Right atrium auricular region (tissue), 2 donors: ENCODE data around the gene TXNRD1. TPM values are rescaled to one million over a fixed set of nuclear protein-coding genes. Genes with fewer than 3 reads are reported as not detected.
"Not testable (repeated sequence)": the region's sequence is repeated elsewhere in the genome, so short reads cannot be mapped to it uniquely, and the experiment has no call there.

Experiments
- DNase-seq: peaks from one replicate; pipeline ENCODE4 v3.0.0-alpha.2; 2019; ENCODE audit warnings: low spot score
- H3K27ac ChIP-seq, 2 donors: fragments of 200-600 bp; sonication (generic); 1 replicate in 1 of 2; 2 replicates in 1 of 2; pipeline ENCODE4 v1.5.1; 2016 to 2019
- H3K27me3 ChIP-seq, 2 donors: fragments of 200-600 bp; sonication (generic); one replicate each; pipeline versions ENCODE4 v1.5.1 to v1.6.0; 2017 to 2019
- H3K36me3 ChIP-seq: fragments of 200-600 bp; sonication (generic); one replicate; pipeline ENCODE4 v1.5.1; 2016
- H3K4me1 ChIP-seq, 2 donors: fragments of 200-600 bp; sonication (generic); one replicate each; pipeline versions ENCODE4 v1.5.1 to v1.6.0; 2017 to 2019
- H3K4me3 ChIP-seq, 2 donors: fragments of 200-600 bp; sonication (generic); 1 replicate in 1 of 2; 2 replicates in 1 of 2; pipeline ENCODE4 v1.5.1; 2017 to 2019; ENCODE audit warnings: mild to moderate bottlenecking in 1 of 2, moderate library complexity in 1 of 2
- H3K9me3 ChIP-seq, 2 donors: fragments of 200-600 bp; sonication (generic); one replicate each; pipeline ENCODE4 v1.5.1; 2019
- total RNA-seq, 2 donors: library from RNA; depleted of rRNA; stranded (reverse); fragments of >200 nt; gene quantifications; one replicate each; pipeline ENCODE4 v1.1.0, GENCODE V29; 2016
- TF ChIP-seq, protein P1 (sequence below), 2 donors: fragments of 200-600 bp; sonication (generic); IDR thresholded peaks; one replicate each; pipeline ENCODE4 v1.5.1; 2019; ENCODE audit warnings: antibody characterized with exemption in 2 of 2

TXNRD1 gene
- total RNA-seq, 2 donors from 2014 or later, result 191 to 286 TPM

DNA sequence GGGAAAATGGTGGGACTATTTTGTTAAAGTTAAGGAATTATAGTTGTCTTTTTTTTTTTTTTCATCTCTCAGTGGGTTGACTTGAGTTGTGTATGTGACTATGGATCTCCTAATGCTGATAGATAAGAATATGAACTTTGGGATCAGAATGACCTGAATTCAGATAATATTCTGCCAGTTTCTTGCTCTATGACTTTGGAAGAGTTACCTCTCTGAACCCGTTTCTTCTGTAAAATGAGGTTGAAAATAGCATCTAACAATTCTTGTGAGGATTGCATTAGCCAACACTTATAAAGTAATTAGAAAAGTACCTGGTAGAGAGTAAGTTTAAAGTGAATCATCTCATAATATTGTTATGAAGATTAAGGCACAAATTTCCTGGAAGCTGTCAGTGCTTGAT lies 106.4 kb downstream of the TXNRD1 start:
- TF ChIP-seq, protein P1, sequence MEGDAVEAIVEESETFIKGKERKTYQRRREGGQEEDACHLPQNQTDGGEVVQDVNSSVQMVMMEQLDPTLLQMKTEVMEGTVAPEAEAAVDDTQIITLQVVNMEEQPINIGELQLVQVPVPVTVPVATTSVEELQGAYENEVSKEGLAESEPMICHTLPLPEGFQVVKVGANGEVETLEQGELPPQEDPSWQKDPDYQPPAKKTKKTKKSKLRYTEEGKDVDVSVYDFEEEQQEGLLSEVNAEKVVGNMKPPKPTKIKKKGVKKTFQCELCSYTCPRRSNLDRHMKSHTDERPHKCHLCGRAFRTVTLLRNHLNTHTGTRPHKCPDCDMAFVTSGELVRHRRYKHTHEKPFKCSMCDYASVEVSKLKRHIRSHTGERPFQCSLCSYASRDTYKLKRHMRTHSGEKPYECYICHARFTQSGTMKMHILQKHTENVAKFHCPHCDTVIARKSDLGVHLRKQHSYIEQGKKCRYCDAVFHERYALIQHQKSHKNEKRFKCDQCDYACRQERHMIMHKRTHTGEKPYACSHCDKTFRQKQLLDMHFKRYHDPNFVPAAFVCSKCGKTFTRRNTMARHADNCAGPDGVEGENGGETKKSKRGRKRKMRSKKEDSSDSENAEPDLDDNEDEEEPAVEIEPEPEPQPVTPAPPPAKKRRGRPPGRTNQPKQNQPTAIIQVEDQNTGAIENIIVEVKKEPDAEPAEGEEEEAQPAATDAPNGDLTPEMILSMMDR (IDR thresholded peaks at IDR 0.05), result no peak
- DNase-seq, result no peak
- Histone ChIP-seq H3K9me3 (no peaks in the 10 kb centered on the region), H3K4me1 (no peaks in the 10 kb centered on the region), H3K27ac (no peak overlapping the region), H3K4me3 (no peak overlapping the region), H3K27me3 (no peaks in the 10 kb centered on the region), H3K36me3 (peaks cover 89% of the 10 kb centered on the region)

GRCh38 chr12:104322533-104322932 lies 107.0 kb downstream of the TXNRD1 start:
- H3K36me3 ChIP-seq, result peaks cover 89% of the 10 kb centered on the region
- DNase-seq, H3K9me3 ChIP-seq, H3K27me3 ChIP-seq, H3K4me1 ChIP-seq, H3K4me3 ChIP-seq, H3K27ac ChIP-seq: not testable (repeated sequence)

GRCh38 chr12:104323899-104324298 lies 108.3 kb downstream of the TXNRD1 start:
- Histone ChIP-seq H3K36me3 (peaks cover 89% of the 10 kb centered on the region), H3K4me1 (no peaks in the 10 kb centered on the region), H3K27me3 (no peaks in the 10 kb centered on the region), H3K4me3 (no peak overlapping the region), H3K27ac (no peak overlapping the region), H3K9me3 (no peaks in the 10 kb centered on the region)
- TF ChIP-seq, protein P1 (IDR thresholded peaks at IDR 0.05), result no peak
- DNase-seq, result no peak

GRCh38 chr12:104328278-104328677 lies 112.7 kb downstream of the TXNRD1 start:
- H3K4me3 ChIP-seq, H3K9me3 ChIP-seq, H3K4me1 ChIP-seq, DNase-seq, H3K27ac ChIP-seq, H3K27me3 ChIP-seq: not testable (repeated sequence)
- H3K36me3 ChIP-seq, result peaks cover 85% of the 10 kb centered on the region

GRCh38 chr12:104328790-104329189 lies 113.2 kb downstream of the TXNRD1 start:
- Histone ChIP-seq H3K9me3 (no peaks in the 10 kb centered on the region), H3K4me1 (no peaks in the 10 kb centered on the region), H3K27me3 (no peaks in the 10 kb centered on the region), H3K27ac (no peak overlapping the region), H3K36me3 (peaks cover 88% of the 10 kb centered on the region), H3K4me3 (no peak overlapping the region)
- DNase-seq, result no peak
- TF ChIP-seq, protein P1 (IDR thresholded peaks at IDR 0.05), result no peak

- no peaks in the 10 kb centered on the region for H3K27me3 ChIP-seq
- H3K27ac ChIP-seq, result no peak overlapping the region
- peaks cover 88% of the 10 kb centered on the region for H3K36me3 ChIP-seq
- no peak overlapping the region for H3K4me3 ChIP-seq
- TF ChIP-seq, protein P1 (IDR thresholded peaks at IDR 0.05), result no peak
- H3K4me1 ChIP-seq, result no peaks in the 10 kb centered on the region
- no peaks in the 10 kb centered on the region for H3K9me3 ChIP-seq
- DNase-seq, result no peak
Observed at GRCh38 chr12:104329707-104330532, 114.3 kb downstream of the TXNRD1 start.

DNA sequence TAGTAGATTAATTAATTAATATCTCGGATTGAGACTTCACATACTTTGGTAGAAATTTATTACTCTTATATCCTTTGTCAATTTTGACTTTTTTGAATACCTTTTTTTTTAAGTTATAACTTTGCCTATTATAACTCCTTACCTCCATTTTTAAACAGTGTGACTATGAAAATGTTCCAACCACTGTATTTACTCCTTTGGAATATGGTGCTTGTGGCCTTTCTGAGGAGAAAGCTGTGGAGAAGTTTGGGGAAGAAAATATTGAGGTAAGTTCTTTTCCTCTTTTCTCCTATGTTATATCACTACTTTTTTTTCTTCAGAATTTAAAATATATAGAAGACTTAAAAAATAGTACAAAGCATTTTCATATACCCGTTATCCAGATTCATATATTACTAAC lies 115.8 kb downstream of the TXNRD1 start:
- H3K9me3 ChIP-seq, result no peaks in the 10 kb centered on the region
- no peaks in the 10 kb centered on the region for H3K27me3 ChIP-seq
- H3K27ac ChIP-seq, result no peak overlapping the region
- H3K4me3 ChIP-seq, result no peak overlapping the region
- H3K4me1 ChIP-seq, result no peaks in the 10 kb centered on the region
- TF ChIP-seq, protein P1 (IDR thresholded peaks at IDR 0.05), result no peak
- H3K36me3 ChIP-seq, result peaks cover 89% of the 10 kb centered on the region
- DNase-seq, result no peak

DNA sequence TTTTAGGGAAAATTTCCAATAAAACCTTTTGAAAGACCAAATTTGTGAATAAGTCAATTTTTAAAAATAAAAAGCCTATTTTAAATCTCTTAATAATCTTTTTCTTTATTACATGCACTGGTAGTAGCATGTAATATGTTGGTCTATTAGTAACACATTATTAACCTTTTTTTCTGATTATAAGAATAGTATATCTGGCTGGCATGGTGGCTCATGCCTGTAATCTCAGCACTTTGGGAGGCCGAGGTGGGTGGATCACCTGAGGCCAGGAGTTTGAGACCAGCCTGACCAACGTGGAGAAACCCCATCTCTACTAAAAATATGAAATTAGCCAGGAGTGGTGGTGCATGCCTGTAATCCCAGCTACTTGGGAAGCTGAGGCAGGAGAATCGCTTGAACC lies 116.7 kb downstream of the TXNRD1 start:
- not testable (repeated sequence) for H3K27ac ChIP-seq, H3K4me3 ChIP-seq, H3K4me1 ChIP-seq, H3K27me3 ChIP-seq, H3K9me3 ChIP-seq, DNase-seq
- peaks cover 89% of the 10 kb centered on the region for H3K36me3 ChIP-seq
